ENCODE results near the gene TNRC6A.

TNRC6A gene

DNA sequence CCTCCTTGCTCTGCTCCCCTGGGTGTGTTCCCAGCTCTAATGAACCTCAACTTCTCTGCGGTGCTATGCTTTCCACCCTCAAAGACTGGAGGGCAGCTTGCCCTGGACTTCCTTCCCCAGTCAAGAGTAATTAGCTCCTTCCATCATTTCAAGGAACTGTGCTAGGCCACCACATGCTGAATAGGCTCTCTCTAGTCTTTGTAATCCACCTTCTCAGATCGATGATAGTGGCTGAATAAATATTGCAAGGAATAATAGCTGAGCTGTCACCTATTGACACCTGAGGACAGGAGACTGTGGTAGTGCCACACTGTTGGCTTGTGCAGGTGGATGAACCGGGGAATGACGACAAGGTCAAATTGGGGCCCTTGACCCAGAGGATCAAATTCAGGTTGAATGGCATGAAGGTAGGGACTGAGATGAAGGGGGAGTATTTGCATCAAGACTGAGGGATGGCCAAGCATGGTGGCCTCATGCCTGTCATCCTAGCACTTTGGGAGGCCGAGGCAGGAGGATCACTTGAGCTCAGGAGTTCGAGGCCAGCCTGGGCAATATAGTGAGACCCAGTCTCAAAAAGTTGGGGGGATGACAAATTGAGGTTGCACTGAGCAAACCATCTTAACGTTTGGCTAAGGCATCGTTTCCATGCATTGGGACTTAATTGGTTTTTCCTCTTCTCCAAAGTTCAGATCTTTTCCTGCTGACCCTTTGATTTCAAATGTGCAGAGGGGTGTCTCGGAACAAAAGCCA is 97.5 kb downstream of the TNRC6A start:
- Histone ChIP-seq H3K27me3 (ENCODE audit: low read depth, low read length) (no peaks in the 10 kb centered on the region), H3K27ac (ENCODE audit: low read length) (no peak overlapping the region), H4K20me1 (ENCODE audit: insufficient read depth, low read length) (no peaks in the 10 kb centered on the region), H2AFZ (ENCODE audit: low read depth, low read length) (no peak overlapping the region), H3K4me2 (ENCODE audit: low read length) (no peak overlapping the region), H3K4me3 (ENCODE audit: low read length) (no peak overlapping the region), H3K9ac (ENCODE audit: low read length) (no peak overlapping the region), H3K36me3 (replicated peaks; ENCODE audit: low read depth, low read length) (peaks cover 22% of the 10 kb centered on the region), H3K79me2 (ENCODE audit: low read length) (no peaks in the 10 kb centered on the region), H3K4me1 (ENCODE audit: low read length) (no peaks in the 10 kb centered on the region), H3K9me3 (ENCODE audit: insufficient read depth, low read length) (no peaks in the 10 kb centered on the region)
- no peak for TF ChIP-seq EZH2phosphoT487 (IDR thresholded peaks at IDR 0.05; ENCODE audit: low read depth)
- TF ChIP-seq, protein P1, sequence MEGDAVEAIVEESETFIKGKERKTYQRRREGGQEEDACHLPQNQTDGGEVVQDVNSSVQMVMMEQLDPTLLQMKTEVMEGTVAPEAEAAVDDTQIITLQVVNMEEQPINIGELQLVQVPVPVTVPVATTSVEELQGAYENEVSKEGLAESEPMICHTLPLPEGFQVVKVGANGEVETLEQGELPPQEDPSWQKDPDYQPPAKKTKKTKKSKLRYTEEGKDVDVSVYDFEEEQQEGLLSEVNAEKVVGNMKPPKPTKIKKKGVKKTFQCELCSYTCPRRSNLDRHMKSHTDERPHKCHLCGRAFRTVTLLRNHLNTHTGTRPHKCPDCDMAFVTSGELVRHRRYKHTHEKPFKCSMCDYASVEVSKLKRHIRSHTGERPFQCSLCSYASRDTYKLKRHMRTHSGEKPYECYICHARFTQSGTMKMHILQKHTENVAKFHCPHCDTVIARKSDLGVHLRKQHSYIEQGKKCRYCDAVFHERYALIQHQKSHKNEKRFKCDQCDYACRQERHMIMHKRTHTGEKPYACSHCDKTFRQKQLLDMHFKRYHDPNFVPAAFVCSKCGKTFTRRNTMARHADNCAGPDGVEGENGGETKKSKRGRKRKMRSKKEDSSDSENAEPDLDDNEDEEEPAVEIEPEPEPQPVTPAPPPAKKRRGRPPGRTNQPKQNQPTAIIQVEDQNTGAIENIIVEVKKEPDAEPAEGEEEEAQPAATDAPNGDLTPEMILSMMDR (IDR thresholded peaks at IDR 0.05; ENCODE audit: low read depth, low read length) = no peak

DNA sequence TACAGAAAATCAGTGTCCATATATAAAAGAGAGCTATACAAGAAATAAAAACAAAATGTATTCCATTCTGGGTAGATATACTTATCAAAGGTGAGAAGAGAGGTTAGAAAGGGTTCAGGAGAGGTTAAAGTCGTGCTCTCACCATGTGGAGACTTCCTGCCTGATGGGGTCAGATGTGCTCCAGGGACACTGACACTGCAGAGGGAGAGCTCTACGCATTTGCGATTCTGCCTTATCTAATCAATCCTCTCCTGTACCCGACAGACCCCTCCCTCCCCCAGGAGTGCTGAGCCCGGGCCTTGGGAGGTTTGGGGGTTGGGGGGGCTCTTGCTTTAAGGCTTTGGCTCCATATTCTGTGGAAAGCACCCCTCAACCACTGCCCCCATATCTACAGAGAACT is 99.7 kb downstream of the TNRC6A start:
- Histone ChIP-seq H2AFZ (ENCODE audit: low read depth, low read length) (no peak overlapping the region), H3K4me3 (ENCODE audit: low read length) (no peak overlapping the region), H3K9me3 (ENCODE audit: insufficient read depth, low read length) (no peaks in the 10 kb centered on the region), H3K4me1 (ENCODE audit: low read length) (no peaks in the 10 kb centered on the region), H3K36me3 (replicated peaks; ENCODE audit: low read depth, low read length) (peaks cover 8% of the 10 kb centered on the region), H3K9ac (ENCODE audit: low read length) (no peak overlapping the region), H3K27ac (ENCODE audit: low read length) (no peak overlapping the region), H3K27me3 (ENCODE audit: low read depth, low read length) (no peaks in the 10 kb centered on the region), H3K4me2 (ENCODE audit: low read length) (no peak overlapping the region), H4K20me1 (ENCODE audit: insufficient read depth, low read length) (no peaks in the 10 kb centered on the region), H3K79me2 (ENCODE audit: low read length) (no peaks in the 10 kb centered on the region)
- TF ChIP-seq EZH2phosphoT487 (IDR thresholded peaks at IDR 0.05; ENCODE audit: low read depth) = no peak
- TF ChIP-seq, protein P1 (IDR thresholded peaks at IDR 0.05; ENCODE audit: low read depth, low read length) = no peak

GRCh38 chr16:24833352-24833751 is 103.9 kb downstream of the TNRC6A start:
- Histone ChIP-seq H3K4me3 (ENCODE audit: low read length) (no peak overlapping the region), H3K4me1 (ENCODE audit: low read length) (no peaks in the 10 kb centered on the region), H3K27ac (ENCODE audit: low read length) (no peak overlapping the region), H3K36me3 (replicated peaks; ENCODE audit: low read depth, low read length) (peaks cover 3% of the 10 kb centered on the region), H3K4me2 (ENCODE audit: low read length) (no peak overlapping the region), H4K20me1 (ENCODE audit: insufficient read depth, low read length) (no peaks in the 10 kb centered on the region), H3K79me2 (ENCODE audit: low read length) (no peaks in the 10 kb centered on the region), H3K27me3 (ENCODE audit: low read depth, low read length) (no peaks in the 10 kb centered on the region), H3K9ac (ENCODE audit: low read length) (no peak overlapping the region), H2AFZ (ENCODE audit: low read depth, low read length) (no peak overlapping the region), H3K9me3 (ENCODE audit: insufficient read depth, low read length) (no peaks in the 10 kb centered on the region)
- no peak for TF ChIP-seq EZH2phosphoT487 (IDR thresholded peaks at IDR 0.05; ENCODE audit: low read depth)
- TF ChIP-seq, protein P1 (IDR thresholded peaks at IDR 0.05; ENCODE audit: low read depth, low read length) = no peak

DNA sequence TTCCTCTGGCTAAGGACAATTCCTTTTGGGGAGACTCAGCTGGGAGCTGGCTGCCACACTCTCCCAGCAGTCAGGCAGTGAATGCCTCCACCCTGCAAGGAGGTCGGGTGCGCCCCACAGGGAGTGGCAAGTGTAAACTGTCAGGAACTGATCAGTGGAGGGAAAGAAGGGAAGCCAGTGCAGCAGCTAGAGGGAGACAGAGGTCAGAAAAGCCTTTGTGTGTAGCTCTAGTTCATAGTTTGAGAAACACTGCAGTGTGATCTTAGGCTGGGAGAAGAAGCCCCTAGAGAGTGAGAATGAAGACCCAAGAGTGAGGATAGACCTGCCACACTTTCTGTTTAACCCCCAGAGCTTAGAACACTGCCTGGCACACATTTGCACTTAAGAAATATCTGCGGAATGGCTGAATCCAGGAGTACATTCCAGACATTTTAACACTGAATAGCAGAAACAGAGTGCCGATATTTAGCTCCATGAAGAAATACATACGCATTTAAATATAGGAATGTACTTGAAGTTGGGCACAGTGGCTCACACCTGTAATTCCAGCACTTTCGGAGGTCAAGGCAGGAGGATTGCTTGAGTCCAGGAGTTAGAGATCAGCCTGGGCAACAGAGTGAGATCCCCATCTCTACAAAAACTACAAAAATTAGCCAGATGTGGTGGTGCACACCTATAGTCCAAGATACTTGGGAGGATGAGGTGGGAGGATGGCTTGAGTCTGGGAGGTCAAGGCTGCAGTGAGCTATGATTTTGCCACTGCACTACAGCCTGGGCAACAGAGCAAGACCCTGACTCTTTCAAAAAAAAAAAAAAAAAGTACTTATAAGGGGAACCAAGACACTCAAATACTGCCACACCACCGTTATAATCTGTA is 105.2 kb downstream of the TNRC6A start:
- TF ChIP-seq EZH2phosphoT487 (IDR thresholded peaks at IDR 0.05; ENCODE audit: low read depth) = no peak
- TF ChIP-seq, protein P1 (IDR thresholded peaks at IDR 0.05; ENCODE audit: low read depth, low read length) = peak; percentile 47
- Histone ChIP-seq H3K27me3 (ENCODE audit: low read depth, low read length) (no peaks in the 10 kb centered on the region), H3K4me3 (ENCODE audit: low read length) (no peak overlapping the region), H4K20me1 (ENCODE audit: insufficient read depth, low read length) (no peaks in the 10 kb centered on the region), H3K9me3 (ENCODE audit: insufficient read depth, low read length) (no peaks in the 10 kb centered on the region), H3K36me3 (replicated peaks; ENCODE audit: low read depth, low read length) (peaks cover 3% of the 10 kb centered on the region), H3K9ac (ENCODE audit: low read length) (no peak overlapping the region), H3K27ac (ENCODE audit: low read length) (no peak overlapping the region), H3K79me2 (ENCODE audit: low read length) (no peaks in the 10 kb centered on the region), H3K4me1 (ENCODE audit: low read length) (no peaks in the 10 kb centered on the region), H2AFZ (ENCODE audit: low read depth, low read length) (no peak overlapping the region), H3K4me2 (ENCODE audit: low read length) (no peak overlapping the region)
